ENCODE measurements around the gene ZNF689.

DNA sequence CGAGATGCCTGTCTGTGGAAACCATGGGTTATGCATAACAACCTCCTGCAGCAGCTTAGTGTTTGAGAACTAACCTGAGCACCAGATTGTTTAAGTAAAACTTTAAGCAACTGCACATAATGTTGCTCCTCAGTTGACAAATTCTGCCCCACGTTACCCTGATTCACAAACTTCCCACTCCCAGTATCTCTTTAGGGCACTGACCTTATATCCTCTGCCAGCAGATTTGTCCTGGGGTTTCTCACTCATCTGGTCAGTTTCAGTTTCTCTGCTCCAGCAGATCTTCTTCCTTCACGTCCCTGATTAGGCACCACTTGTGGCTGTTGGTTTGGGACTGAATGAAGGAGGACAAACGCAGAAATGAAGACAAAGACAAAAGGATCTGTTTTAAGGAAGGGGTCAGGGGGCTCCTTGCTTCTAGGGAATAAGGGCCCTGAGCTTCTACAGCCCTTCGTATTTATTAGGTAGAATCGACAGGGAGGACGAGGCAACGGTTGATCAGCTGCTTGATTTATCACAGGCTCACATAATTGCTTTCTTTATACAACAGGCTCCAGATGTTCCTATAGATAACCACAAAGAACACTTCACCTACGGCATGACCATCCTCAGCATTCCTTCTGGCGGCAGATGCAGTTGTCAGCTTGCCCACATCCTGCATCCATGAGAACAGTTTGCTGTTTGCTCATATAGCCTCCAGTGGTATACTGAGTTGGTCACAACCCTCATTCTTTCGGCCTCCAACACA, 13.5 kb upstream of the ZNF689 start:
- TF ChIP-seq NR3C1 (CRISPR knock-in tag; IDR thresholded peaks at IDR 0.05) (no peak), GTF2F1 (IDR thresholded peaks at IDR 0.05; ENCODE audit: low read length) (no peak), FOXP1 (IDR thresholded peaks at IDR 0.05) (no peak), FOXP1 (CRISPR knock-in tag; IDR thresholded peaks at IDR 0.05) (no peak), CTCF (CRISPR knock-in tag; IDR thresholded peaks at IDR 0.05) (no peak), ZBTB1 (CRISPR knock-in tag; IDR thresholded peaks at IDR 0.05; ENCODE audit: borderline replicate concordance) (no peak), SP2 (CRISPR knock-in tag; IDR thresholded peaks at IDR 0.05) (no peak), POLR2A (IDR thresholded peaks at IDR 0.05; ENCODE audit: insufficient read depth in 1 of 2, low read depth in 2 of 2, low read length in 2 of 2) (no peak), REXO4 (CRISPR knock-in tag; IDR thresholded peaks at IDR 0.05; ENCODE audit: borderline replicate concordance) (no peak)
- TF ChIP-seq, protein P1, sequence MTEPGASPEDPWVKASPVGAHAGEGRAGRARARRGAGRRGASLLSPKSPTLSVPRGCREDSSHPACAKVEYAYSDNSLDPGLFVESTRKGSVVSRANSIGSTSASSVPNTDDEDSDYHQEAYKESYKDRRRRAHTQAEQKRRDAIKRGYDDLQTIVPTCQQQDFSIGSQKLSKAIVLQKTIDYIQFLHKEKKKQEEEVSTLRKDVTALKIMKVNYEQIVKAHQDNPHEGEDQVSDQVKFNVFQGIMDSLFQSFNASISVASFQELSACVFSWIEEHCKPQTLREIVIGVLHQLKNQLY (CRISPR knock-in tag; IDR thresholded peaks at IDR 0.05): no peak
- TF ChIP-seq, protein P2, sequence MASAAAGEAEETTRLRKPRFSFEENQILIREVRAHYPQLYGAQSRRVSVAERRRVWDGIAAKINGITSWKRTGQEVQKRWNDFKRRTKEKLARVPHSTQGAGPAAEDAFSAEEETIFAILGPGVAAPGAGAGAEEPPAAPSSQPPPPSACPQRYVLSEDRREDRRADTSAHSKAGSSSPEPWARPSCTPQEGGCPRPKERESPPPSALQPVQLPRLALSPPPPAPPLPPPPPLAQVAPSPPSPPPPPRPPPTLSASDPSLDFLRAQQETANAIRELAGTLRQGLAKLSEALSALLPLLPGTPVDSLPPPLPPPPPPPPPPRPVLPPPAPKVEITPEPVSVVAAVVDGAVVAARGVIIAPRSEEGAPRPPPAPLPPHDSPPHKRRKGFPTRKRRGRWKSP (CRISPR knock-in tag; IDR thresholded peaks at IDR 0.05): no peak
- TF ChIP-seq, protein P3, sequence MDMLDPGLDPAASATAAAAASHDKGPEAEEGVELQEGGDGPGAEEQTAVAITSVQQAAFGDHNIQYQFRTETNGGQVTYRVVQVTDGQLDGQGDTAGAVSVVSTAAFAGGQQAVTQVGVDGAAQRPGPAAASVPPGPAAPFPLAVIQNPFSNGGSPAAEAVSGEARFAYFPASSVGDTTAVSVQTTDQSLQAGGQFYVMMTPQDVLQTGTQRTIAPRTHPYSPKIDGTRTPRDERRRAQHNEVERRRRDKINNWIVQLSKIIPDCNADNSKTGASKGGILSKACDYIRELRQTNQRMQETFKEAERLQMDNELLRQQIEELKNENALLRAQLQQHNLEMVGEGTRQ (IDR thresholded peaks at IDR 0.05; ENCODE audit: low read depth, low read length): no peak
- TF ChIP-seq, protein P3 (CRISPR knock-in tag; IDR thresholded peaks at IDR 0.05; ENCODE audit: borderline replicate concordance): no peak
- TF ChIP-seq, protein P4, sequence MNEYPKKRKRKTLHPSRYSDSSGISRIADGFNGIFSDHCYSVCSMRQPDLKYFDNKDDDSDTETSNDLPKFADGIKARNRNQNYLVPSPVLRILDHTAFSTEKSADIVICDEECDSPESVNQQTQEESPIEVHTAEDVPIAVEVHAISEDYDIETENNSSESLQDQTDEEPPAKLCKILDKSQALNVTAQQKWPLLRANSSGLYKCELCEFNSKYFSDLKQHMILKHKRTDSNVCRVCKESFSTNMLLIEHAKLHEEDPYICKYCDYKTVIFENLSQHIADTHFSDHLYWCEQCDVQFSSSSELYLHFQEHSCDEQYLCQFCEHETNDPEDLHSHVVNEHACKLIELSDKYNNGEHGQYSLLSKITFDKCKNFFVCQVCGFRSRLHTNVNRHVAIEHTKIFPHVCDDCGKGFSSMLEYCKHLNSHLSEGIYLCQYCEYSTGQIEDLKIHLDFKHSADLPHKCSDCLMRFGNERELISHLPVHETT (CRISPR knock-in tag; conservative IDR thresholded peaks at IDR 0.05): no peak

Data from HepG2 (cell line).